Vagina (tissue), 2 donors: ENCODE data around the gene ESYT2. TPM values are rescaled to one million over a fixed set of nuclear protein-coding genes. Genes with fewer than 3 reads are reported as not detected.

Experiments
- DNase-seq, 2 donors: peaks; one replicate each; pipeline ENCODE4 v3.0.0-alpha.2; 2017; ENCODE audit errors: extremely low spot score in 2 of 2
- H3K27ac ChIP-seq: fragments of 200-600 bp; sonication (generic); one replicate; pipeline ENCODE4 v1.5.1; 2019
- H3K27me3 ChIP-seq: fragments of 200-600 bp; sonication (generic); one replicate; pipeline ENCODE4 v1.5.1; 2019
- H3K36me3 ChIP-seq, 2 donors: fragments of 200-600 bp; sonication (generic); one replicate each; pipeline ENCODE4 v1.5.1; 2017 to 2019
- H3K4me1 ChIP-seq: fragments of 200-600 bp; sonication (generic); one replicate; pipeline ENCODE4 v1.5.1; 2019
- H3K4me3 ChIP-seq, 2 donors: fragments of 200-600 bp; sonication (generic); 1 replicate in 1 of 2; 2 replicates in 1 of 2; pipeline ENCODE4 v1.5.1; 2016 to 2019
- H3K9me3 ChIP-seq: fragments of 200-600 bp; sonication (generic); one replicate; pipeline ENCODE4 v1.5.1; 2019
- CTCF ChIP-seq, 3 experiments: fragments of 450-650 bp in 2 of 3; fragments of 200-600 bp in 1 of 3; sonication (generic) in 1 of 3; IDR thresholded peaks; one replicate each; pipeline ENCODE4 v1.5.1; 2017 to 2019; ENCODE audit warnings: antibody characterized with exemption in 3 of 3, mild to moderate bottlenecking in 2 of 3, moderate library complexity in 2 of 3
- POLR2A ChIP-seq, 2 donors: fragments of 450-650 bp; IDR thresholded peaks; one replicate each; pipeline ENCODE4 v1.6.1; 2017; ENCODE audit warnings: antibody characterized with exemption in 2 of 2, mild to moderate bottlenecking in 2 of 2, moderate library complexity in 2 of 2
- POLR2AphosphoS5 ChIP-seq, 2 donors: sonication (generic); formaldehyde crosslinking; IDR thresholded peaks; one replicate each; pipeline ENCODE4 v1.9.0; 2017; ENCODE audit warnings: antibody characterized with exemption in 2 of 2, mild to moderate bottlenecking in 2 of 2, low read depth in 1 of 2; ENCODE audit not compliant: insufficient read depth in 1 of 2
- intact Hi-C: fragments of 100-400 bp; cut with DNase I; formaldehyde crosslinking; loops from one replicate; pipeline ENCODE4 v1.15.1; 2023
- total RNA-seq: library from RNA; depleted of rRNA; stranded (reverse); fragments of >200 nt; gene quantifications from one replicate; pipeline ENCODE4 v1.2.3, GENCODE V29; 2016

ESYT2 gene
- total RNA-seq, 1 donor from 2014 or later: 82.5 TPM

GRCh38 chr7:158783595-158783994 lies 45.7 kb downstream of the ESYT2 start:
- no peak overlapping the region for H3K4me3 ChIP-seq
- no peaks in the 10 kb centered on the region for H3K27me3 ChIP-seq
- no peaks in the 10 kb centered on the region for H3K9me3 ChIP-seq
- DNase-seq: no peak
- peaks cover 18% of the 10 kb centered on the region for H3K4me1 ChIP-seq
- peak overlapping the region; percentile 65 for H3K27ac ChIP-seq
- no peak for TF ChIP-seq CTCF (IDR thresholded peaks at IDR 0.05)
- TF ChIP-seq POLR2AphosphoS5 (IDR thresholded peaks at IDR 0.05; ENCODE audit: insufficient read depth in 1 of 2, low read depth in 1 of 2): no peak
- TF ChIP-seq POLR2A (IDR thresholded peaks at IDR 0.05): no peak
- intact Hi-C loops: loop anchor here (2.0 kb wide), 1 partner anchor 45 kb away; the partner anchor contains the start of gene ESYT2
- peaks cover 0 to 42% of the 10 kb centered on the region in 2 donors for H3K36me3 ChIP-seq

DNA sequence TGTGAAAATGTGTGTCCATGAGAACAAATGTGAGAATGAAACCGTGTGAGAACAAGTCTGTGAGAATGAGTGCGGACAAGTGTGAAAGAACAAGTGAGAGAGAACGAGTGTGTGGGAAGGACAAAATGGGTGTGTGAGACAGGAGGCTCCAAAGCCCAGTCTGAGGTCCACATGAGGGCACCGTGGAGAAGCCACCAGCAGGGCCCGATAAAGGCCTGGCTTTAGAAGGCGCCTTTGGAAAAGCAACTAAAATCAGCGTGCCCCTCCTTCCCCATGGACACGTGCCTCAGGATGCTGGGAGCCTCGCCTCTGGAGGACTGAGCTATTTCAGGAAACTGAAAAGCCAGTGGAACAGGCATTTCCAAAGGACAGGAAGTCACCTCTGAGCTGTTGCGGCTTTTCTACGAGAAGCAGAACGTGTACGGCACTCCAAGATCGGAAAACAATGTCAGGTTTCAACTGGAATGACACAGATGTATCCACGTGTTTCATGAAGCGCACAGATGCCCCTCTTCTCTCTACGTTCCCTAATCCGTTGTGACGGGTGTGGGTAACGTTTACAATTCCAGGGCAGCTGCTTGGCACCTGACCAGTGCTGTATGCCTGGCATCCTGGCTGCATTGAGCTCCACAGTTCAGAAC lies 46.4 kb downstream of the ESYT2 start:
- Histone ChIP-seq H3K4me1 (peaks cover 18% of the 10 kb centered on the region), H3K9me3 (no peaks in the 10 kb centered on the region), H3K27ac (peak overlapping the region; percentile 65), H3K27me3 (no peaks in the 10 kb centered on the region), H3K4me3 (no peak overlapping the region), H3K36me3 (peaks cover 0 to 42% of the 10 kb centered on the region in 2 donors)
- intact Hi-C loops: loop anchor here (2.0 kb wide), 1 partner anchor 46 kb away; the partner anchor contains the start of gene ESYT2
- DNase-seq: no peak
- TF ChIP-seq CTCF (IDR thresholded peaks at IDR 0.05) (peak in 1 of 3 experiments; percentile 13), POLR2A (IDR thresholded peaks at IDR 0.05) (no peak), POLR2AphosphoS5 (IDR thresholded peaks at IDR 0.05; ENCODE audit: insufficient read depth in 1 of 2, low read depth in 1 of 2) (peak; percentile 32 to 48)

DNA sequence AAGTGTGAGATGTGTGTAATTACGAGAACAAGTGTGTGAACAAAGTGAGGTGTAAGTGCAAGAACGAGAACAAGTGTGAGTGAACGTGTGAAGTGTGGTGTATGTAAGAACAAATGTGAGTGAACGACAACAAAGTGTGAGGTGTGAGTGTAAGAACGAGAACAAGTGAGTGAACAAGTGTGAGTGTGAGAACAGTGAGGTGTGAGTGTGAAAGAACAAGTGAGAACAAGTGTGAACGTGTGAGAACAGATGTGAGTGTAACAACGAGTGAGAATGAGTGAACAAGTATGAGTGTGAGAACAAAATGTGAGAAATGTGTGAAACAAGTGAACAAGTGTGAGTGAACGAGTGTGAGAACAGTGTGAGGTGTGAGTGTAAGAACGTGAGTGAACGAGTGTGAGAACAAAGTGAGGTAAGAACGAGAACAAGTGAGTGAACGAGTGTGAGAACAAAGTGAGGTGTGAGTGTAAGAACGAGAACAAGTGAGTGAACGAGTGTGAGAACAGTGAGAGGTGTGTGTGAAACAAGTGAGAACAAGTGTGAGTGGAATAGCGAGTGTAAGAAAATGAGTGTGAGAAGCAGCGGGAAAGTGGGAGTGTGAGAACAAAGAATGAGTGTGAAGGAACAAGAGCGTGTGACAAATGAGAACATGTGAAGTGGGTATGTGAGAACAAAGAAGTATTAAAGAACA lies 47.2 kb downstream of the ESYT2 start:
- peaks cover 0 to 37% of the 10 kb centered on the region in 2 donors for H3K36me3 ChIP-seq
- no peak overlapping the region for H3K4me3 ChIP-seq
- TF ChIP-seq POLR2AphosphoS5 (IDR thresholded peaks at IDR 0.05; ENCODE audit: insufficient read depth in 1 of 2, low read depth in 1 of 2) (no peak), POLR2A (IDR thresholded peaks at IDR 0.05) (no peak), CTCF (IDR thresholded peaks at IDR 0.05) (no peak)
- no peaks in the 10 kb centered on the region for H3K9me3 ChIP-seq
- intact Hi-C loops: loop anchor here (2.0 kb wide), 1 partner anchor 47 kb away; the partner anchor contains the start of gene ESYT2
- H3K27ac ChIP-seq: peak overlapping the region; percentile 65
- DNase-seq: no peak
- H3K27me3 ChIP-seq: no peaks in the 10 kb centered on the region
- peaks cover 18% of the 10 kb centered on the region for H3K4me1 ChIP-seq

- TF ChIP-seq POLR2A (IDR thresholded peaks at IDR 0.05): no peak
- TF ChIP-seq POLR2AphosphoS5 (IDR thresholded peaks at IDR 0.05; ENCODE audit: insufficient read depth in 1 of 2, low read depth in 1 of 2): no peak
- TF ChIP-seq CTCF (IDR thresholded peaks at IDR 0.05): no peak
- Histone ChIP-seq H3K27ac (no peak overlapping the region), H3K9me3 (no peaks in the 10 kb centered on the region), H3K4me3 (no peak overlapping the region), H3K4me1 (peaks cover 18% of the 10 kb centered on the region), H3K27me3 (no peaks in the 10 kb centered on the region), H3K36me3 (peaks cover 0 to 32% of the 10 kb centered on the region in 2 donors)
- intact Hi-C loops: no loop called here
- DNase-seq: peak in 1 of 2 donors; percentile 20
Measured at GRCh38 chr7:158781217-158781973, 47.9 kb downstream of the ESYT2 start.
